Measurements from ENCODE around the gene IFRD2.

DNA sequence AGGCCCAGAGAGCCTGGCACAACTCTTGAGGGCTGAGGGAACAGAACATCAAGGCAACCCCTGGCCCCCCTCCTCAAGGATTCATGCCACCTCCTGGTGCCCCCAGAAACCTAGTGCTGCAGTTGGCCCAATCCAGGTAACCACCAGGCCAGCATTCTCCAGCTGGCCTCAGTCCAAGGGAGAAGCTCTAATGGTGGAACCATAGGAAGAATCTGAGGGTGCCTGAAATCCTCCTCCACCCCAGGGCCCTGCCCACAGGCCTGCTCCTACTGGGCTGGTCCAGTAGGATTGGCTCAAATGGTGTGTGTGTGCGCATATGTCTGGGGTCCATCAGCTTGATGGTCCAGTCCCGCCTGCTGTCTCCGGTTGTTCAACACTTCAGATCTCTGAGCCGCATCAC lies 22.6 kb upstream of the IFRD2 start:
- TF ChIP-seq, protein P1, sequence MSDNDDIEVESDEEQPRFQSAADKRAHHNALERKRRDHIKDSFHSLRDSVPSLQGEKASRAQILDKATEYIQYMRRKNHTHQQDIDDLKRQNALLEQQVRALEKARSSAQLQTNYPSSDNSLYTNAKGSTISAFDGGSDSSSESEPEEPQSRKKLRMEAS (IDR thresholded peaks at IDR 0.05; ENCODE audit: low read depth, low read length), result no peak
- TF ChIP-seq, protein P2, sequence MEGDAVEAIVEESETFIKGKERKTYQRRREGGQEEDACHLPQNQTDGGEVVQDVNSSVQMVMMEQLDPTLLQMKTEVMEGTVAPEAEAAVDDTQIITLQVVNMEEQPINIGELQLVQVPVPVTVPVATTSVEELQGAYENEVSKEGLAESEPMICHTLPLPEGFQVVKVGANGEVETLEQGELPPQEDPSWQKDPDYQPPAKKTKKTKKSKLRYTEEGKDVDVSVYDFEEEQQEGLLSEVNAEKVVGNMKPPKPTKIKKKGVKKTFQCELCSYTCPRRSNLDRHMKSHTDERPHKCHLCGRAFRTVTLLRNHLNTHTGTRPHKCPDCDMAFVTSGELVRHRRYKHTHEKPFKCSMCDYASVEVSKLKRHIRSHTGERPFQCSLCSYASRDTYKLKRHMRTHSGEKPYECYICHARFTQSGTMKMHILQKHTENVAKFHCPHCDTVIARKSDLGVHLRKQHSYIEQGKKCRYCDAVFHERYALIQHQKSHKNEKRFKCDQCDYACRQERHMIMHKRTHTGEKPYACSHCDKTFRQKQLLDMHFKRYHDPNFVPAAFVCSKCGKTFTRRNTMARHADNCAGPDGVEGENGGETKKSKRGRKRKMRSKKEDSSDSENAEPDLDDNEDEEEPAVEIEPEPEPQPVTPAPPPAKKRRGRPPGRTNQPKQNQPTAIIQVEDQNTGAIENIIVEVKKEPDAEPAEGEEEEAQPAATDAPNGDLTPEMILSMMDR (IDR thresholded peaks at IDR 0.05; ENCODE audit: low read depth, low read length), result no peak
- no peak for TF ChIP-seq POLR2A (IDR thresholded peaks at IDR 0.05; ENCODE audit: extremely low read depth, insufficient read length)
- TF ChIP-seq MYC (IDR thresholded peaks at IDR 0.05; ENCODE audit: low read depth, low read length), result no peak
